ENCODE results near the gene RAB3C.

The RAB3C gene

DNA sequence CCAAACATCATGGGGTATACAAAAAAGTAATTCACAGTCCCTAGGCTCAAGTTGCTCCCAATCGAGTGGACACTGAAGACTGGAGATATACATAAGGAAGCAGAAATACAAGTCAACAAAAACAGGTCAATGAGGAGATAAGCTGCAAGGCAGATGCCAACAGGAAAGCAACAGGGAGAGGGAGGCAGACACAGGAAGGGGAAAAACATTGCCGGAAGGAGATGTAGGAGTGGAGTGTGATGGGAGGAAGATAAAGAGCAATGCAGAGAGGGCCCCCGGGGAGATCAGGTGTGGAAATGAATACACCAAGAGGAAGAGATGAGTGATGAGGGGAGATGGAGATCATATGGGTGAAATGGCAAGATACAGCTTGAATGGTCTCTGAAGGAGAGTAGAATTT, 243.0 kb downstream of the RAB3C start:
- TF ChIP-seq POLR2A (IDR thresholded peaks at IDR 0.05; ENCODE audit: low read depth, low read length) (no peak), POLR2AphosphoS5 (IDR thresholded peaks at IDR 0.05; ENCODE audit: low read depth, low read length) (no peak), TAF1 (IDR thresholded peaks at IDR 0.05; ENCODE audit: borderline replicate concordance, low read depth, low read length) (no peak)
- FAIRE-seq (no peak), DNase-seq (ENCODE audit: insufficient read length) (no peak)

DNA sequence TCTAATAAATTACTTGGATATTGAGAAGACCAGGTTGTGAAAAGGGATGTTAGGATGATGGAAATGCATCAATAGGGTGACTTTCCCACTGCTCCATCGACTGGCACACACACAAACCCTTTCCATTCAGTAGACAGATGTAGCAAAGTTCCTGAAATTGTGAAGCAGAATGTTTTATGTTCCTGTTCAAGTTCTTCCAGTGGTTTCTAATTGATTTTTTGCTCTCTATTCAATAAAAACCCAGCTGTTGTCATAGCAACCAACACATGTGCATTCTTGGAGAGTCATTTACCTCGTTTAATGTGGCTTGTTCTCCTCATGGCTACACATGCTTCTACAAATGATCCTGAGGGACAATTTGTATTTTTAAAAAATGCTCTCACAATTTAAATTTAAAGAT, 244.6 kb downstream of the RAB3C start:
- FAIRE-seq: no peak
- no peak for DNase-seq (ENCODE audit: insufficient read length)
- TF ChIP-seq TAF1 (IDR thresholded peaks at IDR 0.05; ENCODE audit: borderline replicate concordance, low read depth, low read length) (no peak), POLR2A (IDR thresholded peaks at IDR 0.05; ENCODE audit: low read depth, low read length) (no peak), POLR2AphosphoS5 (IDR thresholded peaks at IDR 0.05; ENCODE audit: low read depth, low read length) (no peak)

DNA sequence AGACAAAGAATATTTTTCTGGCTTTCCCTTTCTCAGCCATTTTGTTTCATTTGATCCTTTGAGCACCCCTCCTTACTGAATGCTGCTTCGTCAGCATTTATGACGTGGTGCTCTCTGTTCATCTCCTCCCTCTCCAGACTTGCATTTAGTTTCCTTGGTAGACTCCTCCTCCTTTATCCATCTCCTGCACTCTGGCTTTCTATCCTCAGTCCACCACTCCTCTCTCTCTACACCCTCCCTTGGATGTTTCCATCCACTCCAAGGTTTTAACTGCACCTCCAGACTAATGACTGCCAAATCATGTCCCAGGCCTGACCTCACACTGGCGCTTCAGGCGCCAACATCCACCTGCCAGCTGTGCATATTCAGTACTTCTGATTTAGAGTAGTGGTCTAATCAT, 245.4 kb downstream of the RAB3C start:
- FAIRE-seq: no peak
- TF ChIP-seq POLR2A (IDR thresholded peaks at IDR 0.05; ENCODE audit: low read depth, low read length) (no peak), TAF1 (IDR thresholded peaks at IDR 0.05; ENCODE audit: borderline replicate concordance, low read depth, low read length) (no peak), POLR2AphosphoS5 (IDR thresholded peaks at IDR 0.05; ENCODE audit: low read depth, low read length) (no peak)
- DNase-seq (ENCODE audit: insufficient read length): no peak

DNA sequence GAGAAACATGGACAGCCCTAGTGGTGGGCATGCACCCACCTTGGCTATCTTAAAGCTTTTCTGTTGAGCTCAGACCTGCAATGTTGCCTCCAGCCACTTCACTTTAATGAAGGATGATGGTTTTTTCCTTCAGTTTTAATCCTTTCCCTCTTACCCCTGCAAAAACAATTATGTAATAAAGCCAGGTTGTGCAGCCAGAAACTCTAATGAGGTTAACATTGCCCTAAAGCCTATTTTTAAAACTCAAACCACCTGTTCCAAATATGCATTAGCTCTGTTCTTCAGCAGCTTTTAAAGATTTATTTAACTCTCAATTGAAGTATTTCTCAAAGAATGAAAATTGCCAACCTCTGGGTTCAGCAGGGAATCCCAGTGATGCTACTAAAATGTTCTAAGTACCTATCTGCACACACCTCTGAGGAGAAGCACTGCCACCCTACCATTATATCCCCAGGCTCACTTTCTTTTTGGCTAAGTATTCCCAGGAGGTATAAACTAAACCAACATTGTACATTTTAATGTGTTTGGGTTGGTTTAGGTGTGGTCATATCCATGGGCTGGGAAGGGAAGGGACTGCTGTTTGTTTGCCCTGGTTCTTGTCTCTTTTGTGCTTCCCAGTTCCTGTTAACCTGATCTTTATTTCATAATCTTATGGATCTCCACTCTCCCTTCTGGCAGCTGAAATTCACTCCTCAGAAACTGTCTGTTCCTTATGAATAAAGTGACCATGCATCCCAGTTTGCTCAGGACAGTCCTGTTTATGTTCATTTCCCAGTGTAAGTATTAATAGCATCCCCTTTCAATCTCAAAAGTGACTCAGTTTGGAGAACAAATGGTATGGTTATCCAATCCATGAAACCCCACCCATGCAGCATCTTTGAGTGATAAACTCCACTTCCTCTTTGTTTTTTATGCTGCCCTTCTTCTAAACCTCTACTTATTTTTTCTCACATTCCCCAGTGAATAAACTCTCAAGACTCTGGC, 251.7 kb downstream of the RAB3C start:
- DNase-seq (ENCODE audit: insufficient read length) (no peak), FAIRE-seq (no peak)
- TF ChIP-seq POLR2AphosphoS5 (IDR thresholded peaks at IDR 0.05; ENCODE audit: low read depth, low read length): no peak
- TF ChIP-seq TAF1 (IDR thresholded peaks at IDR 0.05; ENCODE audit: borderline replicate concordance, low read depth, low read length): no peak
- no peak for TF ChIP-seq POLR2A (IDR thresholded peaks at IDR 0.05; ENCODE audit: low read depth, low read length)

DNA sequence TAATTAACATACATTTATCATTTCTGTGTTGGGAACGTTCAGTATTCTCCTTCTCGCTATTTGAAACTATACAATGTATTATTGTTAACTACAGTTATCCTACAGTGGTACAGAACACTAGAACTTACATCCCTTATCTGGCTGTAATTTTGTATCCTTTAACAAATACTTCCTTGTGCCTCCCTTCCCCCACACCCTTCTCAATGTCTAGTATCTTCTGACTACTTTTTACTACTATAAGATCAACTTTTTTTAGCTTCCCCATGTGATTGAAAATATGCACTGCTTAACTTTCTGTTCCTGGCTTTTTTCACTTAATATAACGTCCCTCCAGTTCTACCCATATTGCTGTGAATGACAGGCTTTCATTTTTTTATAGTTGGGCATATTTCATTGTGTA, 253.5 kb downstream of the RAB3C start:
- DNase-seq (ENCODE audit: insufficient read length) (no peak), FAIRE-seq (no peak)
- no peak for TF ChIP-seq TAF1 (IDR thresholded peaks at IDR 0.05; ENCODE audit: borderline replicate concordance, low read depth, low read length)
- TF ChIP-seq POLR2A (IDR thresholded peaks at IDR 0.05; ENCODE audit: low read depth, low read length): no peak
- TF ChIP-seq POLR2AphosphoS5 (IDR thresholded peaks at IDR 0.05; ENCODE audit: low read depth, low read length): no peak

DNA sequence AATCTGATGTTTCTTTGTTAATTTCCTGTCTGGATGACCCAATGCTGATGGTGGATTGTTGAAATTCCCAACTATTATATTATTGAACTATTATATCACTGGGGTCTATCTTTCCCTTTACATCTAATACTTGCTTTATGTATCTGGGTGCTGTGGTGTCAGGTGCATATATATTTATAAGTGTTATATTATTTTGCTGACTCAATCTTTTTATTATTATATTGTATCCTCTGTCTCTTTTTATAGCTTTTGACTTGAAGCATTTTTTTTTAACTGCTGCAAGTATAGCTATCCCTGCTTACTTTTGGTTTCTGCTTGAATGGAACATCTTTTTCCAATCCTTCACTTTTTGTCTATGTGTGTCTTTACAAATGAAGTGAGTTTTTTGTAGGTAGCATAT, 255.9 kb downstream of the RAB3C start:
- no peak for TF ChIP-seq POLR2A (IDR thresholded peaks at IDR 0.05; ENCODE audit: low read depth, low read length)
- TF ChIP-seq POLR2AphosphoS5 (IDR thresholded peaks at IDR 0.05; ENCODE audit: low read depth, low read length): no peak
- TF ChIP-seq TAF1 (IDR thresholded peaks at IDR 0.05; ENCODE audit: borderline replicate concordance, low read depth, low read length): no peak
- FAIRE-seq (no peak), DNase-seq (ENCODE audit: insufficient read length) (no peak)

DNA sequence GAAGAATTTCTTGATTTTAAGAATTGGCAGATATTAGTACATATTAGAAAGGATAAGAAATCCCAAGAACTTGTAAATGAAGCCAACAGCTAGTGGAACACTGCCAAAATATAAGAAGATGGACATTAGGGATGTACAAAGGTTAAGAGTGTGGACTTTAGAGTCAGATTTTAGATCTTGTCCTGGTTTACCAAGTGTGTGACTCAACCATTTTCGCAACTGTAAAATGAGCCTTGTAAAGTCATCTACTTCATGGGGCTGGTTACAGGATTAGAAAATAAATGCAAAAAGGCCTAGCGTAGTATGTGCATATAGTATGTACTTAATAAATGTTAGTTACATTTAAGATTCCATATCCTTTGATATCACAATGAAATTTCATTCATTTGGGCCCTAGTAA, 260.0 kb downstream of the RAB3C start:
- DNase-seq (ENCODE audit: insufficient read length) (no peak), FAIRE-seq (no peak)

DNA sequence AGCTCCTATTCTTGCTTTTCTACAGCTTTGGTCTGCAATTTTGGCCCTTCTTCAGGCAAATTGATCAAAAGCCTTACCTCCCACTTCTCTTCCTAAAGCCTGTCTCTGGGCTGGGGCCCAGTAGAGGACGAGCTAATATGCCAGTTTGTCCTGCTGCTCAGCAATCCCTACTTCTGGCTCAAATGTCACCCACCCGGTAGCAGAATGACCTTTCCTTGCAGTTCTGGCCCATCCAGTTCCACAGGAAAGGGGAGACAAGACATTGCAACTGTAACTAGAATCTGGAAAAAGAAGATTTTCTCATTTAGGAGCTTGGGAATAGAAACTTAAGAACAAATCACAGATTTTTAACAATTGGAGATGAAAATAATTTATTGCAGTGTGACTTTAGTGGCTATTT, 261.5 kb downstream of the RAB3C start:
- FAIRE-seq (no peak), DNase-seq (ENCODE audit: insufficient read length) (no peak)
- no peak for TF ChIP-seq POLR2AphosphoS5 (IDR thresholded peaks at IDR 0.05; ENCODE audit: low read depth, low read length)
- TF ChIP-seq TAF1 (IDR thresholded peaks at IDR 0.05; ENCODE audit: borderline replicate concordance, low read depth, low read length): no peak

More for the DNA sequence above, 260.0 kb downstream of the RAB3C start:
- no peak for TF ChIP-seq TAF1 (IDR thresholded peaks at IDR 0.05; ENCODE audit: borderline replicate concordance, low read depth, low read length)
- no peak for TF ChIP-seq POLR2A (IDR thresholded peaks at IDR 0.05; ENCODE audit: low read depth, low read length)
- no peak for TF ChIP-seq POLR2AphosphoS5 (IDR thresholded peaks at IDR 0.05; ENCODE audit: low read depth, low read length)

DNA sequence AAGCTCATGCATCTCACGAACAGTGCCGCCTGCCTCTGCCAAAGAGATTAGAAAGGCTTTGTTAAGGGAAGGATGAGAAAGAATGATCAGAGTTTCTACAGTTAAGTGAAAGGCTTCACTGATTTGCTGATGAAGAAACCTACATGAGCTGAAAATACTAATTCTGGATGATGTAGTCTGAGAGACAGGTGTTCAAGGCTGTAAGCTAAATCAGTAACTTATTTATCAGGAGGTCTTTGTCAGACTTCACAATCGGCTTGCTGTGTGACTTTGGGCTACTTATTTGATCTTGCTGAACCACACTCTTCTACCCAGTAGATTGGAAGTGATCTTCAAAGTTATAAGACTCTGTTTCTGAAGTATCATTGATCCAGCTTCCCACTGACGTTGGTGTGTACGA, 264.2 kb downstream of the RAB3C start:
- FAIRE-seq (no peak), DNase-seq (ENCODE audit: insufficient read length) (no peak)
- TF ChIP-seq TAF1 (IDR thresholded peaks at IDR 0.05; ENCODE audit: borderline replicate concordance, low read depth, low read length): no peak
- TF ChIP-seq POLR2A (IDR thresholded peaks at IDR 0.05; ENCODE audit: low read depth, low read length): no peak
- TF ChIP-seq POLR2AphosphoS5 (IDR thresholded peaks at IDR 0.05; ENCODE audit: low read depth, low read length): no peak

DNA sequence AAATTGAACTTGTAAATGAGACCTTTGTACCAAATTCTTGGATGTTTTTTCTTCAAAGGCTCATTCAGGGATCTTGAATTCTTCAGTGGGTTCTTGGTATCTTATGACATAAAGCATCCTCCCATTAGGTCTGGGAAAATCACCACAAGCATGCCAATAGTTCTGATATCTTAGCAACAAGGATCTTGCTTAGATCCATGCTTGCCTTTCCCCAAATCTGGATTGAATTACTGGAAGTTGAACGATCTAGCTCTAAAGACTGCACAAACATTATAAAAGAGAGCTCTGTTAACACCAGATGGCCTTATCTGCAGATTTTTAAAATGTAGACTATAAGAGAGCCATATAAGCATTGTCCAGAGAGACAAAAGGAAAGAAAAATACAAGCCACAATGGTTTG, 266.3 kb downstream of the RAB3C start:
- no peak for TF ChIP-seq POLR2AphosphoS5 (IDR thresholded peaks at IDR 0.05; ENCODE audit: low read depth, low read length)
- FAIRE-seq: no peak
- no peak for DNase-seq (ENCODE audit: insufficient read length)

DNA sequence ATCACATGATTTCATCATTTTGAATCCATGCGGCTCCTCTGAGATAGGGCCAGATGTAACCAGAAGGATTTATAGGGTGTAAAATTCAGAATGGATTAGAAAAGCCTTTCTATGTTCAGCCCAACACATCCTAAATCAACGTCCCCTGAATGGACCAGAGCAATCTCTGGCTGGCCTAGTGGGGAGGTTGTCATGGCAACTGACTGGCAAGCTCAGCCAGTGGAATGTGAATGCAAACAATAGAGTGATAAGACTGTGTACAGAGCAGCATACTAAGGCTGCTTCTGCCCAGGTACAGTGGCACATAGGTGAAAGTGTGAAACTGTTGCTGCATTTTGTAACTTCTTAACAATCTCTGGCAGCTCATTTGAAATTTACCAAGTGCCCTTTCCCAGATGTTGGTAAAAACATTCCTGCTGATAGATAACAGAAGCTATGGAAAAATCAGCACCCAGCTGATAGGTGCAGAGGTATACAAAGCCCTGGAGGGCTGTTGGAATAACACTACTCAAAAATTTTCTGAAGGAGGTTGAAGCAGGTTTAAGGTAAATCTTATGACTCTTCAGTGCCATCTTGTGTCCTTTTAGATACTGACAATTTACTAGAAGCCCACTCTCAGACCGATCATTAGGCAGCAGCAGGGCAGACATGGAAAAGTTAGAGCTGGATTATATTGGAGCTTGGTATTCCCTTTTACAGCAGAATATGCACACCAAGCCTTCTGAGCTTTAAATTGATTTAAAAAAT, 267.2 kb downstream of the RAB3C start:
- DNase-seq (ENCODE audit: insufficient read length) (no peak), FAIRE-seq (peak; percentile 5)
- TF ChIP-seq TAF1 (IDR thresholded peaks at IDR 0.05; ENCODE audit: borderline replicate concordance, low read depth, low read length): no peak
- TF ChIP-seq POLR2A (IDR thresholded peaks at IDR 0.05; ENCODE audit: low read depth, low read length): no peak
- TF ChIP-seq POLR2AphosphoS5 (IDR thresholded peaks at IDR 0.05; ENCODE audit: low read depth, low read length): no peak

DNA sequence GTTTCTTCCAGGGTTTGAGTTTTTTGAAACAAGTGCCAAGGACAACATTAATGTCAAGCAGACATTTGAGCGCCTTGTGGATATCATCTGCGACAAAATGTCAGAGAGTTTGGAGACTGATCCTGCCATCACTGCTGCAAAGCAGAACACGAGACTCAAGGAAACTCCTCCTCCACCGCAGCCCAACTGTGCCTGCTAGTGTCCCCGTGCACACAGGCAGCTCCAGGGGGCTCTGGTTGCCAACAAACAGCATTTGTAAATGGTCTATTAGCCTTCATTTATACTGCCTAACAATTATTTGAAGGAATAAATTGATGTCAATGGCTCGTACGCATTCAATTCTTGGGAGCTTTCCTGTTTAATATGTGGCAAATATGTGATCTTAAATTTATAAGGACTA, 268.3 kb downstream of the RAB3C start:
- no peak for FAIRE-seq
- no peak for DNase-seq (ENCODE audit: insufficient read length)
- no peak for TF ChIP-seq POLR2AphosphoS5 (IDR thresholded peaks at IDR 0.05; ENCODE audit: low read depth, low read length)
- TF ChIP-seq POLR2A (IDR thresholded peaks at IDR 0.05; ENCODE audit: low read depth, low read length): no peak
- TF ChIP-seq TAF1 (IDR thresholded peaks at IDR 0.05; ENCODE audit: borderline replicate concordance, low read depth, low read length): no peak
